Measurements from ENCODE around the gene TBC1D3I.
"Not testable (repeated sequence)": the region's sequence is repeated elsewhere in the genome, so short reads cannot be mapped to it uniquely, and the experiment has no call there.

- TF ChIP-seq EZH2 (IDR thresholded peaks at IDR 0.05; ENCODE audit: borderline replicate concordance); CTCF (IDR thresholded peaks at IDR 0.05; ENCODE audit: poor library complexity): not testable (repeated sequence)
Measured at GRCh38 chr17:36242046-36242445, 22.3 kb downstream of the TBC1D3I start.

Measured in hepatocyte (in vitro differentiated cells).